ENCODE results near the gene APOL4.
"Not testable (repeated sequence)": the region's sequence is repeated elsewhere in the genome, so short reads cannot be mapped to it uniquely, and the experiment has no call there.

The APOL4 gene

GRCh38 chr22:36153501-36154422 is 47.8 kb downstream of the APOL4 start:
- DNase-seq (ENCODE audit: low spot score) = no peak

- DNase-seq (ENCODE audit: low spot score) = not testable (repeated sequence)
Observed at GRCh38 chr22:36152821-36153220, 48.8 kb downstream of the APOL4 start.

DNA sequence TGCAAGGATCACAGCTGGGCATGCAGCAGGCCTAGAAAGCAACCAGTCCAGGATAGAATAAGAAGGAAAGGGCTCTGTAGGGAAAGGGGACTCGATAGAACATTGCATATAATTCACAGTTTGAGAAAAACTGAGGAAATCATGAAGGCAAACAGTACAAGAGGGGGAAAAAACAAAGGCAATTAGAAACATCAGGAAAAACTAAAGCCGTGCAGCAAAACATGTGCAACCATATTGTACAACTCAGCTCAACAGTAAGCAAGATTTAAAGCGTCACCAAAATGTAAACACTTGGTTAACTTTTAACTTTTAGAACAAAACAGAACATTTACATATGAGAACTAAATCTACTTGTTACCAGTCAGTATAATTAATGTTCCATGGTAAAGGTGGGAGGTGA is 49.5 kb downstream of the APOL4 start:
- no peak for DNase-seq (ENCODE audit: low spot score)

GRCh38 chr22:36151006-36151595 is 50.5 kb downstream of the APOL4 start:
- no peak for DNase-seq (ENCODE audit: low spot score)

- no peak for DNase-seq (ENCODE audit: low spot score)
Observed at GRCh38 chr22:36149441-36149840, 52.2 kb downstream of the APOL4 start.

GRCh38 chr22:36148411-36148810 is 53.2 kb downstream of the APOL4 start:
- no peak for DNase-seq (ENCODE audit: low spot score)

- no peak for DNase-seq (ENCODE audit: low spot score)
Observed at GRCh38 chr22:36147196-36147791, 54.3 kb downstream of the APOL4 start.

- no peak for DNase-seq (ENCODE audit: low spot score)
Observed at GRCh38 chr22:36145881-36146280, 55.7 kb downstream of the APOL4 start.

GRCh38 chr22:36144886-36145541 is 56.6 kb downstream of the APOL4 start:
- DNase-seq (ENCODE audit: low spot score) = peak; percentile 46

DNA sequence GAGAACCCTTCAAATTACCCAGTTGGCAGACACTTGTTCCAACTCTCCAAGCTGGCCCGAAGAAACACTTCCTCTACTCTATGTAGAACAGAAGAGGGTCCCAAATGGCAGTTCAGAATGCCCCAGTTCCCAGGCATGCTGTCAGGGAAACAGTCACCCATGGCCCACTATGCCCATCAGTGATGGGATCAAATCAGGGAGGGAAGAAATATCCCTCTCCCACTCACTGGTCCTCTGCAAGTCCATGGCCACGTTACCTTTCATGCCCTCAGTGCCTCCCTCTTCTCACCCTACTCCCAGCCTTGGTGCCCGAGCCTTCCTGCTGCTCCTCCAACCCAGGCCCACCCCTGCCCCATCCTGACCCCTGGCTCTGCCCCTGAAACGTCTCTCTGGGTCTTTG is 57.7 kb downstream of the APOL4 start:
- no peak for DNase-seq (ENCODE audit: low spot score)

DNA sequence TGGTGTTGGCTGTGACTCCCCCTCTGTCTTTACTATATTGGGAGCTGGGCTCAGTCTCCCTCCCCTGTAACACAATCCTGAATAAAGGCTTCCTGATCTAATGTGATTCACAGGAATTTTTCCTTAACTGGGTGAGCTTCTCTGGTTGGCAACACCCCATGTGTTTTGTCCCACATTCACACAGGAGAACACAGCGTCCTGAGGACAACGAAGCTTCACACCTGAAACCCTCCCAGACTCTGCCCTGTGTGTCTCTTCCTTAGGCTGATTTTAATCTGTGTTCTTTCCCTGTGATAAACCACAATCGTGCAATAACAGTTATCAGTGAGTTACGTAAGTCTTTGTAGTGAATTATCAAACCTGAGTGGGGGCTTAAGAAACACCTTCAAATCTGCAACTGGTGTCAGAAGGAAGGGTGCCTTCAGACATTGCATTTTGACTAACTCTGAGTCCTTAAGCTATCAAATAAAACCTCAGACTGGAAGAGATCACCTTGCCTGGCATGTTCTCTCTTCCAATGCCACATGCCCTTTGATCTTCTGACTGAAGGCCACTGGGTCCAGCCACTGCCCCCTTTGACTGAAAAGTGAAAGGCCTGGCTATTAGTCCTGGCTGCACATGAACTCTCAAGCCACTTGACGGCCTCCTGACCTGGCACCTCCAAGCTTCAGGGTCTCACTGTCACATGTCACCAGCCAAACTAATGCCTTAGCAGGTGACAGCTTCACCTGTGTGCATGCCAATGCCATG is 58.4 kb downstream of the APOL4 start:
- no peak for DNase-seq (ENCODE audit: low spot score)

- no peak for DNase-seq (ENCODE audit: low spot score)
Observed at GRCh38 chr22:36141481-36141880, 60.1 kb downstream of the APOL4 start.

Measured in SW480 (cell line).